ENCODE data around the gene TRMT61B. TPM values are rescaled to one million over a fixed set of nuclear protein-coding genes. Genes with fewer than 3 reads are reported as not detected.

TRMT61B gene
- total and polyA plus RNA-seq, 4 donors = 16.9 to 24.5 (median 22.9) TPM

DNA sequence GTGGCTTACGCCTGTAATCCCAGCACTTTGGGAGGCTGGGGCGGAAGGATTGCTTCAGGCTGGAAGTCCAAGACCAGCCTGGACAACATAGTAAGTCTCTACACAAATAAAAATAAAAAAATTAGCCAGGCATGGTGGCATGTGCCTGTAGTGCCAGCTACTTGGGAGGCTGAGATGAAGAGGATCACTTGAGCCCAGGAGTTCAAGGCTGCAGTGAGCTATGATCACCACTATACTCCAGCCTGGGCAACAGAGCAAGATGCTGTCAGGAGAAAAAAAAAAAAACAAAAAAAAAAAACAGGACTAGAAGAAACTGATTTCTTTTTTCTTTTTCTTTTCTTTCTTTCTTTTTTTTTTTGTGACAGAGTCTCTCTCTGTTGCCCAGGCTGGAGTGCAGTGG lies 45.9 kb downstream of the TRMT61B start:
- WGBS (ENCODE audit: insufficient coverage) = no CpG with 5 or more reads among the region's 2 CpGs

DNA sequence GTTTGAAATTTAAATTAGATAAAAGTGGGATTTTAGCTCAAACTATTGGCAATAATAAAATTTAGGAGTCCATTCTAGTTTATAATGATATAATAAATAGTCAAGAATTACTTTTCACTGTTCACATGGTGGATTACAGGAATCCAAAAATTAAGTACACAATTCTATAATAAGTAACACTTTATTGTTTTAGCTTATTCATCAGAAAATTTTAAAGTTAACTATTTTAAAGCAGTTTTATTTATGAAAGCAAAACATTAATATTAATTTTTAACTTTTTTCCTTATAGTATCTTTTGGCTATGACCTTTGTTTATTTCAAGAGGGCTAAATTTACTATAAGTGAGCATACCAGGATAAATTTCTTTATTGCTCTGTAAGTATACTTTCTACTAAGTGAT lies 48.1 kb downstream of the TRMT61B start:
- H3K27me3 ChIP-seq (ENCODE audit: control insufficient read depth, insufficient read depth, low read length) = no peaks in the 10 kb centered on the region
- no peaks in the 10 kb centered on the region for H3K9me3 ChIP-seq (ENCODE audit: control insufficient read depth, insufficient read depth, low read length)
- no peak overlapping the region for H3K27ac ChIP-seq (ENCODE audit: low read depth, low read length)
- H3K4me1 ChIP-seq (ENCODE audit: control insufficient read depth, insufficient read depth, low read length) = no peaks in the 10 kb centered on the region
- DNase-seq (ENCODE audit: low read depth in 4 of 6, low spot score in 6 of 6) = no peak
- no peaks in the 10 kb centered on the region for H3K36me3 ChIP-seq (ENCODE audit: control insufficient read depth, insufficient read depth, low read length)
- no peak overlapping the region for H3K4me3 ChIP-seq (ENCODE audit: low read depth, low read length)

More for the DNA sequence above, 45.9 kb downstream of the TRMT61B start:
- H3K4me1 ChIP-seq (ENCODE audit: control insufficient read depth, insufficient read depth, low read length) = no peaks in the 10 kb centered on the region
- no peaks in the 10 kb centered on the region for H3K27me3 ChIP-seq (ENCODE audit: control insufficient read depth, insufficient read depth, low read length)
- DNase-seq (ENCODE audit: low read depth in 4 of 6, low spot score in 6 of 6) = no peak
- H3K36me3 ChIP-seq (ENCODE audit: control insufficient read depth, insufficient read depth, low read length) = no peaks in the 10 kb centered on the region
- no peak overlapping the region for H3K27ac ChIP-seq (ENCODE audit: low read depth, low read length)
- H3K9me3 ChIP-seq (ENCODE audit: control insufficient read depth, insufficient read depth, low read length) = no peaks in the 10 kb centered on the region
- H3K4me3 ChIP-seq (ENCODE audit: low read depth, low read length) = no peak overlapping the region

DNA sequence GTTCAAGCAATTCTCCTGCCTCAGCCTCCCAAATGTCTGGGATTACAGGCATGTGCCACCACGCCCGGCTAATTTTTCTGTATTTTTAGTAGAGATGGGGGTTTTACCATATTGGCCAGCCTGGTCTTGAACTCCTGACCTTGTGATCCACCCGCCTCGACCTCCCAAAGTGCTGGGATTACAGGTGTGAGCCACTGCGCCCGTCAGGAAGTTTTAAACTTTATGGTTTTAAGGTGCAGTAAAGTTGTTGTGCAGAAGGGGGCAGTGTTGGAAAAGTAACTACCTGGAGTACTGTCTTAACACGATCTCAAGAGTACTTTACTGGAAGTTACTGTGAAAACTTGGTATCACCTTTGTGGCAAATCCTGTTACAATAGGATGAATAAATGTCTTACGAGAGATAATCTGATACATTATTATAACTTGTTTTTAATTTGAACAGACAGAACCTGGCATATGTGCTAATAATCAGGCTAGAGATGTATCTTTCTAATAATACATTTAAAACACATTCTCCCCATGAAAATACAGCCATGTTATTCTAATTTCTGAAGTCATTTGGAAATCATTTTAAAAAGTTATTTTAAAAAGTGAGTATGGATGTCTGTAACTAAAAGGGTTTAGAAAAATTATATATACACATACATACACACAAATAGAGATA lies 48.7 kb downstream of the TRMT61B start:
- H3K9me3 ChIP-seq (ENCODE audit: control insufficient read depth, insufficient read depth, low read length) = no peaks in the 10 kb centered on the region
- H3K27ac ChIP-seq (ENCODE audit: low read depth, low read length) = no peak overlapping the region
- no peak overlapping the region for H3K4me3 ChIP-seq (ENCODE audit: low read depth, low read length)
- H3K27me3 ChIP-seq (ENCODE audit: control insufficient read depth, insufficient read depth, low read length) = no peaks in the 10 kb centered on the region
- H3K4me1 ChIP-seq (ENCODE audit: control insufficient read depth, insufficient read depth, low read length) = no peaks in the 10 kb centered on the region
- H3K36me3 ChIP-seq (ENCODE audit: control insufficient read depth, insufficient read depth, low read length) = no peaks in the 10 kb centered on the region
- WGBS (ENCODE audit: insufficient coverage) = 8% methylated on average over 6 of the region's 8 CpGs
- DNase-seq (ENCODE audit: low read depth in 4 of 6, low spot score in 6 of 6) = peak in 5 of 6 donors; percentile 7 to 76 (median 21)

DNA sequence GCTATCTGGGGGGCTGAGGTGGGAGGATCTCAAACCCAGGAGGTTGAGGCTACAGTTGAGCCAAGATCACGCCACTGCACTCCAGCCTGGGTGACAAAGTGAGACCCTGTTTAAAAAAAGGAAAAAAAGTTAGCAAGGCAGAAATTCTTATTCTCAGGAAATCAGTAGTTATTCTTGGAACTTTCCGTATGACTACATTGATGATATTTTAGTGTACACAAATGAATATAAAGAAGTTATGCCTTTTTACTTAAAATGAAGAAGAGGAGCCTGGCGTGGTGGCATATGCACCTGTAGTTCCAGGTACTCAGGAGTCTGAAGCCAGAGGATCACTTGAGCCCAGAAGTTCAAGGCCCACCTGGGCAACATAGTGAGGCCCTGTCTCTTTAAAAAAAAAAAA lies 52.1 kb downstream of the TRMT61B start:
- no peaks in the 10 kb centered on the region for H3K36me3 ChIP-seq (ENCODE audit: control insufficient read depth, insufficient read depth, low read length)
- H3K4me3 ChIP-seq (ENCODE audit: low read depth, low read length) = no peak overlapping the region
- no peak for DNase-seq (ENCODE audit: low read depth in 4 of 6, low spot score in 6 of 6)
- no peaks in the 10 kb centered on the region for H3K4me1 ChIP-seq (ENCODE audit: control insufficient read depth, insufficient read depth, low read length)
- H3K27me3 ChIP-seq (ENCODE audit: control insufficient read depth, insufficient read depth, low read length) = no peaks in the 10 kb centered on the region
- 80% methylated on average over 1 of the region's 3 CpGs for WGBS (ENCODE audit: insufficient coverage)
- H3K27ac ChIP-seq (ENCODE audit: low read depth, low read length) = no peak overlapping the region
- no peaks in the 10 kb centered on the region for H3K9me3 ChIP-seq (ENCODE audit: control insufficient read depth, insufficient read depth, low read length)

DNA sequence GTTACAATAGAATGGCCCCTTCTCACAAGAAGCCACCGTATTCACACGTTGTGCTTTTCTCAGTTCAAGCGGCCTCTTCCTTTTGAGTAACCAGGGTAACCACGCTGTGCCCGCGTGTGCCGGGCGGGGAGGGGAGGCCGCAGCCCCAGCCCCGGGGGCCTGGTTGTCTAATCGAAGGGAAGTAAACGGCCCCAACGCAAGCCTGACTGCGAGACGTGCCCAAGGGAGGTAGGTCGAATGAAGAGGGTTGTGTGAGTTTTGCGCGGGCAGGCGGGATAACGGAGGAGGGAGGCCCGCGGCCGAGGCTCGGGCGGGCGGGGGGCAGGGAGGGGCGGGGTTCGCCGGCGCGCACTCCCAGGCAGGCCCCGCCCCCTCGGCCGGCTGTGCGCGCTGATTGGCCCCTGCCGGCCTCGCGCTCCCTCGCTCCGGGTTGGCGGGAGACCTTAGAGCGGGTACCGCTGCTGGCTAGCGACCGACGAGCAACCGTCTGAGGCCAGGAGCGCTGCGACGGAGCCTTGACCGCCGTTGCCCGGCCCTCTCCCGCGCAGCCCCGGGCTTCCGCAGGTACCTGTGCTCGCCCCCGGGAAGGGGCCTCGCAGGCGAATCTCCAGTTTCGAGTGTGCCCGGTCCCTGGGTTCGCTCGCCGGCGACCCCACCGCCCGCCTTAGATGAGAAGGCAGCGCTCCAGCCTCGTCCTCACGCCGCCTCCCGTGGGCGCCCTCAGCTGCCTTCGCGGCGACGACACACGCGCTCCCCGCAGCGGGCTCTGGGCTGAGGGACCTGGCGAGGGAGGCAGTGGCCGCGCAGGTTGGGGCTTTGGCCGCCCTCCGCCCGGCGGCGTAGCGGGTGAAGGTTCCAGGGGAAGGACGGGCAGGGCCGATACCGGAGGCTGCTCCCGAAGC lies 59.5 kb downstream of the TRMT61B start, which contains the start of gene SPDYA:
TSS of gene SPDYA (plus strand) at position 451 of the 902 bp plus-strand sequence. CDS start 5,181 bp downstream, outside the sequence.
- under 1% methylated on average over 89 of the region's 97 CpGs for WGBS (ENCODE audit: insufficient coverage)
- no peaks in the 10 kb centered on the region for H3K9me3 ChIP-seq (ENCODE audit: control insufficient read depth, insufficient read depth, low read length)
- peaks cover 14% of the 10 kb centered on the region for H3K4me1 ChIP-seq (ENCODE audit: control insufficient read depth, insufficient read depth, low read length)
- H3K27ac ChIP-seq (ENCODE audit: low read depth, low read length) = no peak within 1 kb of the TSS
- H3K4me3 ChIP-seq (ENCODE audit: low read depth, low read length) = peak within 1 kb of the TSS; percentile 63
- peaks cover 3% of the 10 kb centered on the region for H3K36me3 ChIP-seq (ENCODE audit: control insufficient read depth, insufficient read depth, low read length)
- peak; percentile 53 to 93 (median 63) for DNase-seq (ENCODE audit: low read depth in 4 of 6, low spot score in 6 of 6)
- H3K27me3 ChIP-seq (ENCODE audit: control insufficient read depth, insufficient read depth, low read length) = no peaks in the 10 kb centered on the region

DNA sequence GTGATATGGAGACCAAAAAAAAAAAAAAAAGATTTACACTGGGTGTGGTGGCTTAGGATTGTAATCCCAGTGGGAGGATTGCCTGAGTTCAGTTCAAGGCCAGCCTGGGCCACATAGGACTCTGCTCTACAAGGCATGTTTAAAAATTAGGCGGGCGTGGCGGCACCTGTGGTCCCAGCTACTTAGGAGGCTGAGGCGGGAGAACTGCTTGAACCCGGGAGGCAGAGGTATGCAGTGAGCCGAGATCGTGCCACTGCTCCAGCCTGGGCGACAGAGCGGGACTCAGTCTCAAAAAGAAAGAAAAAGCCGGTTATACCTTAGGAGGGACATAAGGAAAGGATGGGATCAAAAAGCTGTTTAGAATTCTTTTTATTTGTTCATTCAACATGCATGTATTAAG lies 60.2 kb downstream of the TRMT61B start:
- H3K36me3 ChIP-seq (ENCODE audit: control insufficient read depth, insufficient read depth, low read length) = peaks cover 10% of the 10 kb centered on the region
- DNase-seq (ENCODE audit: low read depth in 4 of 6, low spot score in 6 of 6) = no peak
- peaks cover 14% of the 10 kb centered on the region for H3K4me1 ChIP-seq (ENCODE audit: control insufficient read depth, insufficient read depth, low read length)
- H3K27ac ChIP-seq (ENCODE audit: low read depth, low read length) = no peak overlapping the region
- 46% methylated on average over 7 of the region's 10 CpGs for WGBS (ENCODE audit: insufficient coverage)
- H3K27me3 ChIP-seq (ENCODE audit: control insufficient read depth, insufficient read depth, low read length) = no peaks in the 10 kb centered on the region
- H3K4me3 ChIP-seq (ENCODE audit: low read depth, low read length) = peak overlapping the region; percentile 63
- H3K9me3 ChIP-seq (ENCODE audit: control insufficient read depth, insufficient read depth, low read length) = no peaks in the 10 kb centered on the region

DNA sequence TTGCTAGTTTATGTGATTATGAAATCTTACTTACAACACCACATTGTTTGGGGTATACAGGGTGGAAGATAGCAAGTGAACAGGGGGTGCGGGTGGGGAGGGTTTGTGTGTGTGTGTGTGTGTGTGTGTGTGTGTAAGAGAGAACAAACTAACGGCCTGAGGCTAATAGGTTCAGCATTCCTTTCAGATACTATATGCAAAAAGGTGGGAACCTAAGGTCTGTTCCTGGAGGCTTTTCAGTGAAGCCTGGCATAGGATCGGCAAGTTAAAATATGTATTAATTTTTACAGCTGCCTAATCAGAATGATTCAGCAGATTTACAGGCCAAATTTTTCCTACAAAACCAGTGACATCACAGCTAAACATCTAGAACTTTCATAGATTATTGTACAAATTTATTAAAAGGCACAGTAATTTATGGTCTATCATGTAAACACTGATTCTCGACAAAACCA lies 67.1 kb downstream of the TRMT61B start:
- WGBS (ENCODE audit: insufficient coverage) = 100% methylated on average over 1 of the region's 4 CpGs
- H3K9me3 ChIP-seq (ENCODE audit: control insufficient read depth, insufficient read depth, low read length) = no peaks in the 10 kb centered on the region
- H3K4me3 ChIP-seq (ENCODE audit: low read depth, low read length) = no peak overlapping the region
- H3K4me1 ChIP-seq (ENCODE audit: control insufficient read depth, insufficient read depth, low read length) = no peaks in the 10 kb centered on the region
- no peak overlapping the region for H3K27ac ChIP-seq (ENCODE audit: low read depth, low read length)
- no peak for DNase-seq (ENCODE audit: low read depth in 4 of 6, low spot score in 6 of 6)
- H3K27me3 ChIP-seq (ENCODE audit: control insufficient read depth, insufficient read depth, low read length) = no peaks in the 10 kb centered on the region
- H3K36me3 ChIP-seq (ENCODE audit: control insufficient read depth, insufficient read depth, low read length) = peaks cover 18% of the 10 kb centered on the region

DNA sequence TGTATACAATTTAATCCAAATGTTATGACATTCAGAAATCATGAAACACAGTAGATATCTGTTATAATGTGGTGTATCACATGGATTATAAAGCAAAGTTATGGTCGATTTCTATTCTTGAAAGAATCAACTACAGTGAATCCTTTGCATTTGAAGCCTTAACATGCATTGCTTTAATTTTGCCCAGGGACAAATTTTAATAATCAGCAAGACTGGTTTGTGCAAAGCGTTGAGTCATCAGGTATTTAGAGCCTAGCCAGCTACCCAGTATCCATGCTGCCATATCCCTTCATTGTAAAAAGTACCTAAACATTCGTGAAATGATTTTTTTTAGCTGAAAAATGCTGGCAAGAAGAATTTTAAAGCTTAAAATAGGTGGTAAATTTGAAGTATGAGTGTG lies 68.4 kb downstream of the TRMT61B start:
- no peaks in the 10 kb centered on the region for H3K27me3 ChIP-seq (ENCODE audit: control insufficient read depth, insufficient read depth, low read length)
- DNase-seq (ENCODE audit: low read depth in 4 of 6, low spot score in 6 of 6) = no peak
- no peak overlapping the region for H3K4me3 ChIP-seq (ENCODE audit: low read depth, low read length)
- H3K4me1 ChIP-seq (ENCODE audit: control insufficient read depth, insufficient read depth, low read length) = no peaks in the 10 kb centered on the region
- peaks cover 17% of the 10 kb centered on the region for H3K36me3 ChIP-seq (ENCODE audit: control insufficient read depth, insufficient read depth, low read length)
- no peak overlapping the region for H3K27ac ChIP-seq (ENCODE audit: low read depth, low read length)
- H3K9me3 ChIP-seq (ENCODE audit: control insufficient read depth, insufficient read depth, low read length) = peaks cover 8% of the 10 kb centered on the region
- WGBS (ENCODE audit: insufficient coverage) = 100% methylated on average over 1 of the region's 3 CpGs
